Panc1 (cell line): ENCODE measurements around the gene GPR84. TPM values are rescaled to one million over a fixed set of nuclear protein-coding genes. Genes with fewer than 3 reads are reported as not detected.

Experiments used
- ATAC-seq: fragments of 200-7000 bp; cut with Tn5 transposase; 2 replicates; pipeline ENCODE4 v1.9.1; 2020; ENCODE audit warnings: mild to moderate bottlenecking, moderate library complexity
- BruUV-seq: library from RNA; stranded (reverse); fragments of 400-500 nt; replicated peaks from 2 replicates; lab custom pipeline; 2021; lab: Mats Ljungman, UMichigan
- CTCF ChIA-PET: fragments of 300-600 bp; sonication (Branson Sonifier 250); formaldehyde crosslinking; loops from one replicate; lab custom pipeline; 2022; ENCODE audit warnings: antibody characterized with exemption; lab: Charles Lee
- POLR2A ChIA-PET: fragments of 300-600 bp; sonication (Branson Sonifier 250); formaldehyde crosslinking; loops from one replicate; lab custom pipeline; 2022; ENCODE audit warnings: antibody characterized with exemption; lab: Charles Lee
- DNase-seq: peaks from one replicate; pipeline ENCODE4 v3.0.0-alpha.2; 2010; ENCODE audit warnings: low read depth, low spot score
- H3K27ac ChIP-seq: 2 replicates; pipeline ENCODE4 v1.5.1; 2011; ENCODE audit warnings: mild to moderate bottlenecking, low read length, inconsistent platforms
- H3K27me3 ChIP-seq: fragments of 200-500 bp; sonication (Bioruptor generic); 2 replicates; pipeline ENCODE4 v1.6.0; 2014; ENCODE audit warnings: low read length, inconsistent platforms; ENCODE audit not compliant: control insufficient read depth, insufficient read depth
- H3K36me3 ChIP-seq: fragments of 200-500 bp; sonication (Bioruptor generic); 2 replicates; pipeline ENCODE4 v1.5.1; 2014; ENCODE audit warnings: inconsistent platforms, mild to moderate bottlenecking, low read length, moderate library complexity; ENCODE audit not compliant: control insufficient read depth, insufficient read depth
- H3K4me1 ChIP-seq: 2 replicates; pipeline ENCODE4 v1.5.1; 2011; ENCODE audit warnings: inconsistent platforms, mild to moderate bottlenecking, low read length, moderate library complexity; ENCODE audit not compliant: control insufficient read depth, insufficient read depth
- H3K4me3 ChIP-seq, 2 experiments: 2 replicates each; pipeline ENCODE4 v1.5.1; 2011 to 2012; ENCODE audit warnings: low read depth in 2 of 2, low read length in 2 of 2, mild to moderate bottlenecking in 2 of 2, inconsistent platforms in 1 of 2, moderate library complexity in 1 of 2
- H3K9me3 ChIP-seq: fragments of 200-500 bp; sonication (Bioruptor generic); 2 replicates; pipeline ENCODE4 v1.5.1; 2014; ENCODE audit warnings: low read depth, mild to moderate bottlenecking, inconsistent platforms, low read length, moderate library complexity; ENCODE audit not compliant: control insufficient read depth, insufficient read depth
- CTCF ChIP-seq: fragments of 450-650 bp; IDR thresholded peaks from 2 replicates; pipeline ENCODE4 v1.5.1; 2017; ENCODE audit warnings: mild to moderate bottlenecking
- POLR2AphosphoS5 ChIP-seq: IDR thresholded peaks from 2 replicates; pipeline ENCODE4 v1.6.1; 2012; ENCODE audit warnings: mild to moderate bottlenecking, low read depth, low read length, moderate library complexity
- TCF7L2 ChIP-seq: IDR thresholded peaks from 2 replicates; pipeline ENCODE4 v1.6.1; 2011; ENCODE audit warnings: mild to moderate bottlenecking, low read depth, low read length, inconsistent platforms
- in situ Hi-C: cut with HindIII; loops from 2 replicates; pipeline ENCODE4 v1.10.0; 2016; ENCODE audit warnings: low sequenced_read_pairs, low pct_unique_long_range_greater_than_20kb
- intact Hi-C: fragments of 100-400 bp; cut with micrococcal nuclease; formaldehyde crosslinking; loops from one replicate; pipeline ENCODE4 v1.10.0; 2022; ENCODE audit not compliant: unreplicated experiment
- total RNA-seq: library from RNA; stranded (reverse); gene quantifications from one replicate; pipeline ENCODE4 v1.2.1, GENCODE V29; 2021; ENCODE audit not compliant: unreplicated experiment
- TF ChIP-seq, protein P1 (sequence below), 2 experiments: IDR thresholded peaks; 2 replicates each; pipeline ENCODE4 v1.6.1; 2011 to 2012; ENCODE audit warnings: low read depth in 2 of 2, control low read depth in 1 of 2, low read length in 1 of 2, mild to moderate bottlenecking in 1 of 2, moderate library complexity in 1 of 2; ENCODE audit not compliant: insufficient read depth in 1 of 2

The GPR84 gene
- total RNA-seq, 1 experiment from 2014 or later = not detected

GRCh38 chr12:54379398-54380201 lies 15.3 kb upstream of the GPR84 start:
- TF ChIP-seq TCF7L2 (no peak), CTCF (peak; percentile 100)
- CTCF ChIA-PET = interaction anchor here (0.6 to 2.4 kb wide), 11 partner anchors 8 to 210 kb away, joined by 3 to 26 read pairs (median 3); no protein-coding TSS in a partner anchor
- no peaks in the 10 kb centered on the region for H3K36me3 ChIP-seq
- H3K9me3 ChIP-seq = no peaks in the 10 kb centered on the region
- intact Hi-C loops (no loop called here), in situ Hi-C loops (no loop called here)
- H3K27me3 ChIP-seq = no peaks in the 10 kb centered on the region
- no TSS peak for BruUV-seq
- peaks cover 2% of the 10 kb centered on the region; the same call in 1 of the 2 replicates for H3K4me1 ChIP-seq
- DNase-seq (peak; percentile 73), ATAC-seq (peak; percentile 93)
- peak overlapping the region; percentile 64; the same call in 1 of the 2 replicates for H3K27ac ChIP-seq
- POLR2A ChIA-PET = no interaction called here
- peak overlapping the region; percentile 44 to 64 for H3K4me3 ChIP-seq

DNA sequence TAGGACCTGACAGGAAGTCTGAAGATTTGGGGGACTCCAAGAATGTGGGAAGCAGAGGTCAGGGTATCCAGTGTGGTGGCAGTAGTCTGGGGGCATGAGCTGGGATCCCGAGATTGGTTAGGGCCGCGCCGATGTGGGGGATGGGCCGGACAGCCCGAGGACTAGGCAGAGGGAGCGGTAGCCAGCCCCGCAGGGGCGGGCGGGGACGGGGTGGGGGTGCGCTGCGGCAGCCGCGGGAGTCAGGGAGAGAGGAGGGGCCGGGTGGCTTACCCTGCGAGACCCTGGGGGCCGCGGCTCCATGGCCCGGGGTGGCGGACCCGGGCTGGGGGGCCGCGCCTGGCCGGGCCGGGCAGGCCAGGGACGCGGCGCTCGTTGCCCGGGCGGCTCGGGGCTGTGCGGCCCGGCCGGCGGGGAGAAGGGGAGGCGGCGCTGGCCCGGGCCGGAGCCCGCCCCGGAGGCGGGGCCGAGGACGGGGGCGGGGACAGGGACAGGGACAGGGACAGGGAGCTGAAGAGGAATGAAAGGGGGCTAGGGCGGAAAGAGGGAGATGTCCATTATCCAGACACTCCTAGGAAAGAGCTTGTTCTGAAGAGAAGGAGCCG lies 14.6 kb upstream of the GPR84 start:
- TF ChIP-seq, protein P1, sequence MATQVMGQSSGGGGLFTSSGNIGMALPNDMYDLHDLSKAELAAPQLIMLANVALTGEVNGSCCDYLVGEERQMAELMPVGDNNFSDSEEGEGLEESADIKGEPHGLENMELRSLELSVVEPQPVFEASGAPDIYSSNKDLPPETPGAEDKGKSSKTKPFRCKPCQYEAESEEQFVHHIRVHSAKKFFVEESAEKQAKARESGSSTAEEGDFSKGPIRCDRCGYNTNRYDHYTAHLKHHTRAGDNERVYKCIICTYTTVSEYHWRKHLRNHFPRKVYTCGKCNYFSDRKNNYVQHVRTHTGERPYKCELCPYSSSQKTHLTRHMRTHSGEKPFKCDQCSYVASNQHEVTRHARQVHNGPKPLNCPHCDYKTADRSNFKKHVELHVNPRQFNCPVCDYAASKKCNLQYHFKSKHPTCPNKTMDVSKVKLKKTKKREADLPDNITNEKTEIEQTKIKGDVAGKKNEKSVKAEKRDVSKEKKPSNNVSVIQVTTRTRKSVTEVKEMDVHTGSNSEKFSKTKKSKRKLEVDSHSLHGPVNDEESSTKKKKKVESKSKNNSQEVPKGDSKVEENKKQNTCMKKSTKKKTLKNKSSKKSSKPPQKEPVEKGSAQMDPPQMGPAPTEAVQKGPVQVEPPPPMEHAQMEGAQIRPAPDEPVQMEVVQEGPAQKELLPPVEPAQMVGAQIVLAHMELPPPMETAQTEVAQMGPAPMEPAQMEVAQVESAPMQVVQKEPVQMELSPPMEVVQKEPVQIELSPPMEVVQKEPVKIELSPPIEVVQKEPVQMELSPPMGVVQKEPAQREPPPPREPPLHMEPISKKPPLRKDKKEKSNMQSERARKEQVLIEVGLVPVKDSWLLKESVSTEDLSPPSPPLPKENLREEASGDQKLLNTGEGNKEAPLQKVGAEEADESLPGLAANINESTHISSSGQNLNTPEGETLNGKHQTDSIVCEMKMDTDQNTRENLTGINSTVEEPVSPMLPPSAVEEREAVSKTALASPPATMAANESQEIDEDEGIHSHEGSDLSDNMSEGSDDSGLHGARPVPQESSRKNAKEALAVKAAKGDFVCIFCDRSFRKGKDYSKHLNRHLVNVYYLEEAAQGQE (IDR thresholded peaks at IDR 0.05; ENCODE audit: insufficient read depth in 1 of 2, low read depth in 2 of 2, low read length in 1 of 2) = no peak
- TF ChIP-seq POLR2AphosphoS5 (no peak), TCF7L2 (no peak), CTCF (no peak)
- POLR2A ChIA-PET = interaction anchor here (0.5 kb wide), 1 partner anchor 125 kb away, joined by 9 read pairs; no protein-coding TSS in a partner anchor
- peaks cover 2% of the 10 kb centered on the region; the same call in 1 of the 2 replicates for H3K4me1 ChIP-seq
- CTCF ChIA-PET = interaction anchor here (0.6 to 2.4 kb wide), 10 partner anchors 8 to 210 kb away, joined by 3 to 26 read pairs (median 3); no protein-coding TSS in a partner anchor
- ATAC-seq (peak; percentile 96), DNase-seq (no peak)
- no peaks in the 10 kb centered on the region for H3K9me3 ChIP-seq
- no TSS peak for BruUV-seq
- H3K36me3 ChIP-seq = no peaks in the 10 kb centered on the region
- intact Hi-C loops = no loop called here
- in situ Hi-C loops = no loop called here
- H3K27ac ChIP-seq = no peak overlapping the region
- H3K27me3 ChIP-seq = no peaks in the 10 kb centered on the region
- H3K4me3 ChIP-seq = peak overlapping the region; percentile 44 to 64
